Embryonic facial prominence (tissue), 1 donor: ENCODE results near the gene ABHD16A.

Source experiments
- DNase-seq: peaks from one replicate; pipeline ENCODE4 v3.0.0-alpha.2; 2016; ENCODE audit errors: extremely low spot score

The ABHD16A gene

GRCh38 chr6:31702819-31703716, at the start of gene ABHD16A:
Gene ABHD16A (minus strand): TSS chr6:31703324. CDS start chr6:31703281, 43 bp downstream.
- peak; percentile 97 for DNase-seq

GRCh38 chr6:31752739-31753319, 49.7 kb upstream of the ABHD16A start:
- no peak for DNase-seq

GRCh38 chr6:31750411-31751022, 47.4 kb upstream of the ABHD16A start:
- no peak for DNase-seq

- DNase-seq: no peak
Measured at GRCh38 chr6:31749301-31750036, 46.3 kb upstream of the ABHD16A start.

GRCh38 chr6:31744422-31744821, 41.3 kb upstream of the ABHD16A start:
- DNase-seq: no peak

GRCh38 chr6:31742894-31743293, 39.8 kb upstream of the ABHD16A start:
- no peak for DNase-seq

GRCh38 chr6:31741815-31742214, 38.7 kb upstream of the ABHD16A start:
- DNase-seq: no peak

GRCh38 chr6:31740397-31741223, 37.5 kb upstream of the ABHD16A start:
- DNase-seq: no peak

- peak; percentile 99 for DNase-seq
Measured at GRCh38 chr6:31739639-31740396, 36.7 kb upstream of the ABHD16A start, which contains the start of gene MSH5. Gene MSH5 (plus strand): TSS chr6:31740005. CDS start chr6:31740467, 462 bp downstream.

- peak; percentile 86 for DNase-seq
Measured at GRCh38 chr6:31737991-31738979, 35.2 kb upstream of the ABHD16A start.

GRCh38 chr6:31737315-31737990, 34.3 kb upstream of the ABHD16A start:
- no peak for DNase-seq

GRCh38 chr6:31736768-31737314, 33.7 kb upstream of the ABHD16A start:
- no peak for DNase-seq

GRCh38 chr6:31736021-31736767, 33.1 kb upstream of the ABHD16A start, which contains the start of gene CLIC1:
Gene CLIC1 (minus strand): TSS chr6:31736530. CDS start chr6:31736300, 230 bp downstream.
- DNase-seq: peak; percentile 78

- no peak for DNase-seq
Measured at GRCh38 chr6:31734821-31735406, 31.8 kb upstream of the ABHD16A start.

GRCh38 chr6:31734247-31734820, 31.2 kb upstream of the ABHD16A start:
- DNase-seq: no peak

GRCh38 chr6:31733734-31734133, 30.6 kb upstream of the ABHD16A start:
- DNase-seq: no peak
